Measurements from ENCODE around the gene CIAO3.
"Not testable (repeated sequence)": the region's sequence is repeated elsewhere in the genome, so short reads cannot be mapped to it uniquely, and the experiment has no call there.

GRCh38 chr16:754121-754607, 13.4 kb upstream of the CIAO3 start:
- not testable (repeated sequence) for TF ChIP-seq CTCF (IDR thresholded peaks at IDR 0.05); POLR2A (IDR thresholded peaks at IDR 0.05; ENCODE audit: low read depth); POLR2AphosphoS5 (IDR thresholded peaks at IDR 0.05); EP300 (IDR thresholded peaks at IDR 0.05)

Data from esophagus muscularis mucosa (tissue), 4 donors.